ENCODE results near the gene RPL13A. TPM values are rescaled to one million over a fixed set of nuclear protein-coding genes. Genes with fewer than 3 reads are reported as not detected.
A peak's percentile ranks its signal among the peaks of the same experiment; 100 is the strongest.

The RPL13A gene
- total RNA-seq = 1,000 to 10,000 TPM in 1 of 2 donors, 100 to 1,000 TPM in 1; 765 to 1,868 TPM

DNA sequence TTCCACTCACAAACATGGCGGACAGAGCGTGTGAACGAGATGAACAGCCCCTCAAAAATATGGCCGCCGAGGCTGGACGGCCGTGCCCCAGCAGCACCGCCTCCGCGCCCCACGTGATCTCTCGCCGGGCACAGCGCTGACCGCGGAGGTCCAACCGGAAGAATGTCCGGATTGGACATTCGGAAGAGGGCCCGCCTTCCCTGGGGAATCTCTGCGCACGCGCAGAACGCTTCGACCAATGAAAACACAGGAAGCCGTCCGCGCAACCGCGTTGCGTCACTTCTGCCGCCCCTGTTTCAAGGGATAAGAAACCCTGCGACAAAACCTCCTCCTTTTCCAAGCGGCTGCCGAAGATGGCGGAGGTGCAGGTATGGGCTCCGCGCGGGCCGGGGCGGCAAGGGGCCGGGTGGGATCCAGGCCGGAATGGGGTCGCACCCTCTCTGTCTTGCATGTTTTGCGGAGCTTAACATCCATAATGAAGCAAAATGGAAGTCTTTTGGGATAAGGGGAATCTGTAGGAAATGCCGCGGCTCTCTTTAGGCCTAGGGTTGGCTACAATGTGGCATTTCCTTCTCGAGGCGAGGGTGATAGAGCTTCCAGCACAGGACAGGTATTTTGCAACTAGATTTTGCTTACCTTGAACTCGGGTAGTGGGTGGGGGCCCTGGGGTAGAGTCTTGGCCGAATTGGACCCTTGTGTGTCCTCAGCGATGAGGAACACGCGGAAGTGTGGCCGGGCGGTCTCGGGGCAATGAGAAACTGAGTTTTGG, at the start of gene RPL13A:
Gene RPL13A, plus strand, starts transcription at position 332 of the 769 bp plus-strand sequence. Its CDS starts 22 bp downstream, at position 354.
- Histone ChIP-seq H3K9me3 (no peaks in the 10 kb centered on the region), H3K4me1 (peaks cover 0 to 28% of the 10 kb centered on the region in 2 donors)

DNA sequence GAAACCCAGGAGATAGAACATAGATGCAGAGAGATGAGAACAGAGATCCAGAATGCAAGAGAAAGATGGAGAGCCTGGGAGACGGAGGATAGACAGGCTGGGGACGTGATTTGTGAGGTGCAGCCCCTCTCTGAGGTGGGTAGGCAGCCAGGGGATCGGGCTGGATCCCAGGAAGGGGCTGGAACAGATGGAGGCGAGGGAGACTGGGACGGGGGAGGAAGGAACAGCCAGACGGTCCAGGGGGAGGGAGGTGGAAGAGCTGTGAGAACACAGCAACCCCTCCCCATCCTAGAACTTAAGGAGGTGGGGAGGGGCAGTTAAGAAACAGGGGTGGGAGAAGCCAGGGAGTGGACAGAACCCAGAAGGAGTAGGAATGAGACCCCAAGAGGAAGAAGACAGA, 49.1 kb upstream of the RPL13A start:
- Histone ChIP-seq H3K4me3 (no peak overlapping the region), H3K27ac (no peak overlapping the region), H3K27me3 (peaks cover 2 to 8% of the 10 kb centered on the region in 2 donors), H3K36me3 (no peaks in the 10 kb centered on the region), H3K9me3 (no peaks in the 10 kb centered on the region), H3K4me1 (peaks cover 0 to 16% of the 10 kb centered on the region in 2 donors)
- TF ChIP-seq, protein P1, sequence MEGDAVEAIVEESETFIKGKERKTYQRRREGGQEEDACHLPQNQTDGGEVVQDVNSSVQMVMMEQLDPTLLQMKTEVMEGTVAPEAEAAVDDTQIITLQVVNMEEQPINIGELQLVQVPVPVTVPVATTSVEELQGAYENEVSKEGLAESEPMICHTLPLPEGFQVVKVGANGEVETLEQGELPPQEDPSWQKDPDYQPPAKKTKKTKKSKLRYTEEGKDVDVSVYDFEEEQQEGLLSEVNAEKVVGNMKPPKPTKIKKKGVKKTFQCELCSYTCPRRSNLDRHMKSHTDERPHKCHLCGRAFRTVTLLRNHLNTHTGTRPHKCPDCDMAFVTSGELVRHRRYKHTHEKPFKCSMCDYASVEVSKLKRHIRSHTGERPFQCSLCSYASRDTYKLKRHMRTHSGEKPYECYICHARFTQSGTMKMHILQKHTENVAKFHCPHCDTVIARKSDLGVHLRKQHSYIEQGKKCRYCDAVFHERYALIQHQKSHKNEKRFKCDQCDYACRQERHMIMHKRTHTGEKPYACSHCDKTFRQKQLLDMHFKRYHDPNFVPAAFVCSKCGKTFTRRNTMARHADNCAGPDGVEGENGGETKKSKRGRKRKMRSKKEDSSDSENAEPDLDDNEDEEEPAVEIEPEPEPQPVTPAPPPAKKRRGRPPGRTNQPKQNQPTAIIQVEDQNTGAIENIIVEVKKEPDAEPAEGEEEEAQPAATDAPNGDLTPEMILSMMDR (IDR thresholded peaks at IDR 0.05) = no peak
- DNase-seq (ENCODE audit: low spot score) = no peak

More for the DNA sequence above, at the start of gene RPL13A:
- H3K36me3 ChIP-seq = peaks cover 38% of the 10 kb centered on the region
- H3K4me3 ChIP-seq = peak within 1 kb of the TSS; percentile 83 to 98
- H3K27me3 ChIP-seq = no peaks in the 10 kb centered on the region
- peak; percentile 100 for DNase-seq (ENCODE audit: low spot score)
- H3K27ac ChIP-seq = peak within 1 kb of the TSS; percentile 85 to 96
- TF ChIP-seq, protein P1 (IDR thresholded peaks at IDR 0.05) = peak in 1 of 2 donors; percentile 18

DNA sequence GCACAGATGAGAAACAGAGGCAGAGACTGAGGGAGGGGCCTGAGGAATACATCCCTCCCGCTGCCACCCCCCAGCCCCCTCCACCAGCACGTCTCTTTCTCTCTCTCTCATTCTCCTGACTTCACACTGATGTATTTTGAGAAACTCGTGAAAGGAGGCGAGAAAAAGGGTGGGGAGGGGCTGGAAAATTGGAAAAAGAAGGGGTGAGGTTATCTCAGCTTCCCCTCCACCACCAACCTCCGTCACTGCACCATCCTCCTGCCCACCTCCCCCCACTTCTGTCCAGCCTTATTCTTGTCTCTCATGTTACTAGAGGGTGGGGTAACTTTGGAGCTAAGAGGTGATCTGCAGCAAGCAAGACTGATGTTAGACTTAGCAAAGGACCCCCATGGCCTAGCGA, 47.6 kb upstream of the RPL13A start:
- Histone ChIP-seq H3K4me3 (no peak overlapping the region), H3K4me1 (peaks cover 0 to 16% of the 10 kb centered on the region in 2 donors), H3K27ac (no peak overlapping the region), H3K27me3 (peaks cover 0 to 5% of the 10 kb centered on the region in 2 donors), H3K9me3 (no peaks in the 10 kb centered on the region), H3K36me3 (no peaks in the 10 kb centered on the region)
- no peak for DNase-seq (ENCODE audit: low spot score)
- TF ChIP-seq, protein P1 (IDR thresholded peaks at IDR 0.05) = no peak

DNA sequence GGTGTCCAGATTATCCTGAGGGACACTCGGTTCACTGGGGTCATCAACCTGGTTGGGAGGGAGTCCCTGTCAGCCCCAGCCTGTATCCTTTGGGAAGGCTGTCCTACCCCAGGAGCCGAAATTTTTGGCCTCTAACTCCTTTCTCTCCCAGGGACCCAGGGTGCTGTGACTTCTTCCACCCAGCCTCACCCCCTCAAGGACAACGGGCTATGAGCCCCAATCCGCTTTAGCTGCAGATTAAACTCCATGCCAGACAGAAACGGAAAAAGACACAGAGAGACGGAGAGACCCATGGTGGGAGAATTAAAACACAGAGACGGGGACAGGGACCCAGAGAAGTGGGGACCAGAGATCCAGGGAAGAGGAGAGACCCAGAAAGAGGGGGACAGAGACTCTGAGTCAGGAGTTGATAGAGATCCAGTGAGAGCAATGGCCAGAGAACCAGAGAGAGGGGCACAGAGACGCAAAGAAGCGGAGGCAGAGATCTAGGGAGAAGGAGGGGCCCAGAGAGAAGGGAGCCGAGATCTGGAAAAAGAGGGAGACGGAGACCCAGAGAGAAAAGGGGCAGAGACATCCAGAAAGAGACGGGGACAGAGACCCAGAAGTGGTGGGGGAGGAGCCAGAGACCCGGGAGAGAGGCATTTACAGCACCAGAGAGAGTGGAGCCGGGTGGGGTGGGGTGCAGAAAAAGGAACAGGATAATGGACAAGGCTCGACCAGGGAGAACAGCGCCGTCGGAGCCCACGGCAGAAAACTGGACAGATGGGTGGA, 46.8 kb upstream of the RPL13A start:
- H3K27me3 ChIP-seq = peaks cover 0 to 5% of the 10 kb centered on the region in 2 donors
- no peak overlapping the region for H3K27ac ChIP-seq
- H3K4me3 ChIP-seq = peak overlapping the region; percentile 32 to 48
- TF ChIP-seq, protein P1 (IDR thresholded peaks at IDR 0.05) = no peak
- DNase-seq (ENCODE audit: low spot score) = no peak
- H3K36me3 ChIP-seq = no peaks in the 10 kb centered on the region
- peaks cover 0 to 16% of the 10 kb centered on the region in 2 donors for H3K4me1 ChIP-seq
- no peaks in the 10 kb centered on the region for H3K9me3 ChIP-seq

DNA sequence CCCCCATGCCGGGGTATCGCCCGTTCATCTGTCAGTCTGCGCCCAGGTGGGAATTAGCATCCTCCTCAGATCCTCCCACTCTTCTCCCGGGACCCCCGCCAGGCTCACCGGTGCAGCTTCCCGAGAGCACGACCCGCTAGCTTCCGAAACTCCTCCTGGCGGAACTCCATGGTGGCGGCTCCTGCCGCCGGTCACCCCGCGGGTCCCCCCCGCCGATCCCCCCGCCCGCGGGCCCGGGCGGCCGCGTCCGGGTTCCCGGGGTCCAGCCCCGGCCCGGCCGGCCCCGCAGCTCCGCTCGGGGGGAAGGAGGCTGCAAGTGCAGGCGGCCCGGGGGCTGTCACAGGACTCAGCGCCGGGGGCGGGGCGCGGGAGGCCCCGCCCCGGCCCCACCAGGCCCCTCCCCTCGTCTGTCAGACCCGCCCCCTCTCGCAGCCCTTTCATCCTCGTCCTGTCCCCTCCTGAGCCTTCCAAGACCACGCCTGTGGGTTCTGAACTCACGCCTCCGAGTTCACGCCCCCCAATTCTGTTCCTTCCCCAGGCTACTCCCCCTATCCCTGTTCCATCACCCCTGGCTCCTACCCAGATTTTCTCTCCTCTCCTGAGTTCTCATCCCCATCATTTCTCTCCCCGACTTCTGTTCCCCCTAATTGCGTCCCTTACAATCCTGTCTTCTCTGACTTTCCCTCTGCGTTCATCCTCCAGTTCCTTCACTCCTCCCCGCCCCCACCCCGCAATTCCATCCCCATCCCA, 46.0 kb upstream of the RPL13A start, which contains the start of gene SLC17A7:
Gene SLC17A7, minus strand, starts transcription at position 318 of the 750 bp plus-strand sequence. Its CDS starts 148 bp downstream, at position 170.
- Histone ChIP-seq H3K36me3 (no peaks in the 10 kb centered on the region), H3K27me3 (peaks cover 0 to 1% of the 10 kb centered on the region in 2 donors), H3K9me3 (no peaks in the 10 kb centered on the region), H3K27ac (peak within 1 kb of the TSS; percentile 89 to 90), H3K4me1 (peaks cover 0 to 16% of the 10 kb centered on the region in 2 donors), H3K4me3 (peak within 1 kb of the TSS; percentile 56 to 73)
- DNase-seq (ENCODE audit: low spot score) = peak; percentile 71
- TF ChIP-seq, protein P1 (IDR thresholded peaks at IDR 0.05) = no peak

Measured in right atrium auricular region (tissue), 2 donors.